Upper lobe of left lung (tissue), 6 donors: ENCODE data around the gene TENM3. TPM values are rescaled to one million over a fixed set of nuclear protein-coding genes. Genes with fewer than 3 reads are reported as not detected.

Source experiments
- ATAC-seq, 2 donors: fragments of 200-7000 bp; cut with Tn5 transposase; one replicate each; pipeline ENCODE4 v1.9.1; 2022; ENCODE audit warnings: mild to moderate bottlenecking in 2 of 2, moderate library complexity in 2 of 2; ENCODE audit not compliant: low FRiP score in 2 of 2
- DNase-seq, 2 donors: peaks; one replicate each; pipeline ENCODE4 v3.0.0-alpha.2; 2019 to 2020
- H3K27ac ChIP-seq, 4 donors: fragments of 200-600 bp; sonication (generic); one replicate each; pipeline ENCODE4 v1.5.1; 2016 to 2019
- H3K27me3 ChIP-seq, 4 donors: fragments of 200-600 bp; sonication (generic); one replicate each; pipeline ENCODE4 v1.5.1; 2017 to 2019
- H3K36me3 ChIP-seq, 4 donors: fragments of 200-600 bp; sonication (generic); one replicate each; pipeline ENCODE4 v1.5.1; 2016 to 2019
- H3K4me1 ChIP-seq, 4 donors: fragments of 200-600 bp; sonication (generic); one replicate each; pipeline ENCODE4 v1.5.1; 2018 to 2019
- H3K4me3 ChIP-seq, 4 donors: fragments of 200-600 bp; sonication (generic); one replicate each; pipeline ENCODE4 v1.5.1; 2017 to 2019; ENCODE audit warnings: mild to moderate bottlenecking in 2 of 4, moderate library complexity in 1 of 4
- H3K9me3 ChIP-seq, 4 donors: fragments of 200-600 bp; sonication (generic); one replicate each; pipeline ENCODE4 v1.5.1; 2018 to 2019
- CTCF ChIP-seq, 6 experiments: fragments of 450-650 bp in 4 of 6; fragments of 200-600 bp in 2 of 6; sonication (generic) in 2 of 6; IDR thresholded peaks; one replicate each; pipeline ENCODE4 v1.5.1; 2016 to 2019; ENCODE audit warnings: antibody characterized with exemption in 6 of 6
- EP300 ChIP-seq, 4 donors: sonication (generic); formaldehyde crosslinking; IDR thresholded peaks; one replicate each; pipeline ENCODE4 v1.5.1; 2017; ENCODE audit warnings: antibody characterized with exemption in 4 of 4, control low read depth in 2 of 4
- POLR2A ChIP-seq, 4 donors: fragments of 450-650 bp; IDR thresholded peaks; one replicate each; pipeline ENCODE4 v1.5.1; 2016 to 2017; ENCODE audit warnings: antibody characterized with exemption in 4 of 4, mild to moderate bottlenecking in 2 of 4
- POLR2AphosphoS5 ChIP-seq, 2 donors: sonication (generic); formaldehyde crosslinking; IDR thresholded peaks; one replicate each; pipeline ENCODE4 v1.5.1; 2017; ENCODE audit warnings: antibody characterized with exemption in 2 of 2
- WGBS, 2 donors: methylation state at CpG; one replicate each; pipeline ENCODE4 v1.1.5; 2017 to 2018; 5-methylcytosine and 5-hydroxymethylcytosine counted together
- total RNA-seq, 6 donors: library from RNA; depleted of rRNA in 4 of 6; stranded (reverse); fragments of >200 nt in 4 of 6; gene quantifications; one replicate each; pipeline versions ENCODE4 v1.1.0 to v1.2.1, GENCODE V29; 2016 to 2021
- donor health status: DM: no; HTN: no; CAD: no; lungs with moderate emphysema.
- donor health status: DM: no; HTN: yes; CAD: no; lungs with severe emphysema.

Gene TENM3
- total RNA-seq, 6 donors from 2014 or later = 0.33 to 7.1 (median 1.1) TPM

GRCh38 chr4:182688081-182688480, 444.9 kb downstream of the TENM3 start:
- H3K4me1 ChIP-seq = no peaks in the 10 kb centered on the region
- H3K9me3 ChIP-seq = no peaks in the 10 kb centered on the region
- DNase-seq (peak in 1 of 2 donors; percentile 50), ATAC-seq (no peak)
- H3K27me3 ChIP-seq = no peaks in the 10 kb centered on the region
- H3K27ac ChIP-seq = no peak overlapping the region
- 58 to 73% methylated on average over 14 of the region's 14 CpGs for WGBS, 2 donors
- no peak for TF ChIP-seq POLR2AphosphoS5 (IDR thresholded peaks at IDR 0.05)
- no peak for TF ChIP-seq EP300 (IDR thresholded peaks at IDR 0.05)
- no peak for TF ChIP-seq POLR2A (IDR thresholded peaks at IDR 0.05)
- no peak for TF ChIP-seq CTCF (IDR thresholded peaks at IDR 0.05)
- no peaks in the 10 kb centered on the region for H3K36me3 ChIP-seq
- no peak overlapping the region for H3K4me3 ChIP-seq

GRCh38 chr4:182694551-182694950, 451.3 kb downstream of the TENM3 start:
- Histone ChIP-seq H3K4me3 (no peak overlapping the region), H3K27me3 (no peaks in the 10 kb centered on the region), H3K27ac (no peak overlapping the region), H3K9me3 (no peaks in the 10 kb centered on the region), H3K36me3 (no peaks in the 10 kb centered on the region), H3K4me1 (no peaks in the 10 kb centered on the region)
- DNase-seq (no peak), ATAC-seq (no peak)
- WGBS, 2 donors = 91 to 94% methylated on average over 2 of the region's 2 CpGs
- no peak for TF ChIP-seq POLR2A (IDR thresholded peaks at IDR 0.05)
- no peak for TF ChIP-seq EP300 (IDR thresholded peaks at IDR 0.05)
- no peak for TF ChIP-seq CTCF (IDR thresholded peaks at IDR 0.05)
- no peak for TF ChIP-seq POLR2AphosphoS5 (IDR thresholded peaks at IDR 0.05)

GRCh38 chr4:182695009-182695408, 451.8 kb downstream of the TENM3 start:
- H3K4me3 ChIP-seq = no peak overlapping the region
- H3K4me1 ChIP-seq = no peaks in the 10 kb centered on the region
- H3K27ac ChIP-seq = no peak overlapping the region
- no peaks in the 10 kb centered on the region for H3K27me3 ChIP-seq
- H3K36me3 ChIP-seq = no peaks in the 10 kb centered on the region
- 83 to 85% methylated on average over 3 of the region's 3 CpGs for WGBS, 2 donors
- no peak for DNase-seq
- ATAC-seq = no peak
- no peaks in the 10 kb centered on the region for H3K9me3 ChIP-seq
- TF ChIP-seq EP300 (IDR thresholded peaks at IDR 0.05) (no peak), CTCF (IDR thresholded peaks at IDR 0.05) (no peak), POLR2AphosphoS5 (IDR thresholded peaks at IDR 0.05) (no peak), POLR2A (IDR thresholded peaks at IDR 0.05) (no peak)

GRCh38 chr4:182695842-182696241, 452.6 kb downstream of the TENM3 start:
- TF ChIP-seq EP300 (IDR thresholded peaks at IDR 0.05) = no peak
- TF ChIP-seq POLR2A (IDR thresholded peaks at IDR 0.05) = no peak
- no peak for TF ChIP-seq POLR2AphosphoS5 (IDR thresholded peaks at IDR 0.05)
- no peak for TF ChIP-seq CTCF (IDR thresholded peaks at IDR 0.05)
- 80 to 88% methylated on average over 2 of the region's 2 CpGs for WGBS, 2 donors
- H3K27ac ChIP-seq = no peak overlapping the region
- H3K36me3 ChIP-seq = no peaks in the 10 kb centered on the region
- H3K4me3 ChIP-seq = no peak overlapping the region
- no peaks in the 10 kb centered on the region for H3K9me3 ChIP-seq
- ATAC-seq (no peak), DNase-seq (no peak)
- H3K27me3 ChIP-seq = no peaks in the 10 kb centered on the region
- H3K4me1 ChIP-seq = no peaks in the 10 kb centered on the region

DNA sequence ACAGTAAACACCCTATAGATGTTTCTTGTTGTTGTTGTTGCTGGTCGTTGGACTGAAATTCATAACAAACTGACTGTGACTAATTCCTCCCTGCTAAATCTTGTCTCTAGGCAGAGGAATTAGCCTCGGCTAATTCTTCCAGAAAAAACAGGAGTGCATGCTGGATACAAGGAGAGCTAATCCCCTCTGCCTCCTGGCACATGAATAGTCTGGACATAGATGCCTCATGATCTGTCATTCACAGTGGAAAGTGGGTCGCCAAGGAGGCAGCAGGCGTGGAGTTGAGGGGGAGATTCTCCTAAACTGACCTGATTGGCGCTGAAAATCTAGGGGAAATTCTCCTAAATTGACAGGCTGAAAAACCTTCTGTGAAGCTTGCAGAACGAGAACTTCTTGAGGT, 453.9 kb downstream of the TENM3 start:
- 77 to 80% methylated on average over 6 of the region's 6 CpGs for WGBS, 2 donors
- no peaks in the 10 kb centered on the region for H3K27me3 ChIP-seq
- no peak overlapping the region for H3K4me3 ChIP-seq
- ATAC-seq (no peak), DNase-seq (no peak)
- H3K27ac ChIP-seq = no peak overlapping the region
- no peaks in the 10 kb centered on the region for H3K4me1 ChIP-seq
- TF ChIP-seq EP300 (IDR thresholded peaks at IDR 0.05) (no peak), POLR2AphosphoS5 (IDR thresholded peaks at IDR 0.05) (no peak), CTCF (IDR thresholded peaks at IDR 0.05) (no peak), POLR2A (IDR thresholded peaks at IDR 0.05) (no peak)
- H3K9me3 ChIP-seq = no peaks in the 10 kb centered on the region
- no peaks in the 10 kb centered on the region for H3K36me3 ChIP-seq
